ENCODE results near the gene VMP1. TPM values are rescaled to one million over a fixed set of nuclear protein-coding genes. Genes with fewer than 3 reads are reported as not detected.
A peak's percentile ranks its signal among the peaks of the same experiment; 100 is the strongest.
"Not testable (repeated sequence)": the region's sequence is repeated elsewhere in the genome, so short reads cannot be mapped to it uniquely, and the experiment has no call there.

The VMP1 gene
- total and polyA plus RNA-seq, 2 of the 4 experiments (the other 2 are of a cell fraction) = 89.8 to 197 TPM

DNA sequence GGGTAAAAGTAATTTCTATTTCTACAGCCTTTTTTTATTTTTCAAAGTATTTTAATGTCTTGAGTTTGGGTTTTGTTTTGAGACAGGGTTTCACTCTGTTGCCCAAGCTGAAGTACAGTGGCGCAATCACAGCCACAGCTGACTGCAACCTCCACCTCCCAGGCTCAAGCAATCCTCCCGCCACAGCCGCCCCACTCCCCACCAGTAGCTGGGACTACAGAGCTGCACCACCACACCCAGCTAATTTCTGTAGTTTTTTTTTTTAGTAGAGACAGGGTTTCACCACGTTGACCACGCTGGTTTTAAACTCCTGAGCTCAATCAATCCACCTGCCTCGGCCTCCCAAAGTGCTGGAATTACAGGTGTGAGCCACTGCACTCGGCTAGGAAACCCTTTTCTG lies 141.3 kb downstream of the VMP1 start:
- Histone ChIP-seq H2BK120ac (ENCODE audit: low read depth, low read length) (peak overlapping the region; percentile 65), H2BK5ac (ENCODE audit: low read depth, low read length, poor library complexity, severe bottlenecking) (peak overlapping the region; percentile 55), H3K4me2 (ENCODE audit: low read depth, low read length) (no peak overlapping the region), H2AK5ac (ENCODE audit: low read depth, low read length) (peak overlapping the region; percentile 60; the same call in 1 of the 2 replicates), H3K4me1 (ENCODE audit: control insufficient read depth, insufficient read depth, low read length) (peaks cover 24% of the 10 kb centered on the region), H3K36me3 (ENCODE audit: control insufficient read depth, insufficient read depth, low read length) (no peaks in the 10 kb centered on the region), H3K4ac (ENCODE audit: low read depth, low read length) (peak overlapping the region; percentile 62; the same call in 1 of the 2 replicates), H3K14ac (replicated peaks; ENCODE audit: low read depth, low read length) (peak overlapping the region; percentile 53; the same call in 1 of the 2 replicates), H4K20me1 (ENCODE audit: insufficient read depth, low read length) (peaks cover 19% of the 10 kb centered on the region; the same call in 1 of the 2 replicates), H3K9me3 (ENCODE audit: control insufficient read depth, insufficient read depth, low read length) (no peaks in the 10 kb centered on the region), H3K27me3 (ENCODE audit: control insufficient read depth, insufficient read depth, low read length) (no peaks in the 10 kb centered on the region), H3K4me3 (ENCODE audit: insufficient read depth, low read depth, low read length) (no peak overlapping the region), H3K23ac (ENCODE audit: low read depth, low read length) (no peak overlapping the region), H3K79me1 (ENCODE audit: low read depth in 1 of 2, low read length in 2 of 2) (peaks cover 4 to 18% of the 10 kb centered on the region in 2 experiments; a peak in 2 of 4 replicates), H3K9ac (ENCODE audit: low read depth, low read length) (no peak overlapping the region), H2AFZ (replicated peaks; ENCODE audit: low read length, poor library complexity) (no peak overlapping the region), H4K5ac (ENCODE audit: low read depth, low read length) (peak overlapping the region; percentile 36; the same call in 1 of the 2 replicates), H4K91ac (ENCODE audit: insufficient read depth, low read depth, low read length) (peak overlapping the region; percentile 25; the same call in 1 of the 2 replicates), H3K9me1 (ENCODE audit: insufficient read depth, low read length) (peaks cover 16% of the 10 kb centered on the region), H3K18ac (ENCODE audit: low read depth, low read length) (peak overlapping the region; percentile 56; the same call in 1 of the 2 replicates), H2BK15ac (ENCODE audit: low read depth, low read length) (peak overlapping the region; percentile 40; the same call in 1 of the 3 replicates), H4K8ac (ENCODE audit: low read depth in 2 of 2, low read length in 2 of 2) (peak overlapping the region in 1 of 2 experiments; percentile 38; a peak in 1 of 4 replicates), H3K27ac (ENCODE audit: insufficient read depth, low read length) (peak overlapping the region; percentile 78; the same call in 1 of the 2 replicates), H2AK9ac (replicated peaks; ENCODE audit: low read depth, low read length, poor library complexity) (no peak overlapping the region), H3K56ac (ENCODE audit: extremely low read depth, insufficient read depth, low read length) (no peak overlapping the region), H2BK20ac (ENCODE audit: low read depth, low read length) (no peak overlapping the region)
- intact Hi-C loops (cut with micrococcal nuclease) = no loop called here
- in situ Hi-C loops (cut with MboI; ENCODE audit: low sequenced_read_pairs) = no loop called here
- no TSS peak for BruUV-seq (replicated peaks)
- DNase-seq (peak; percentile 75), ATAC-seq (ENCODE audit: low read depth) (no peak)
- POLR2A ChIA-PET (ENCODE audit: unreplicated experiment) = interaction anchor here (0.6 kb wide), 1 partner anchor 11 kb away, joined by 13 read pairs; no protein-coding TSS in a partner anchor
- TF ChIP-seq CEBPB (IDR thresholded peaks at IDR 0.05; ENCODE audit: low read depth, low read length) = peak; percentile 90
- no peak for TF ChIP-seq RAD21 (IDR thresholded peaks at IDR 0.05; ENCODE audit: low read length)
- dilution Hi-C loops (cut with HindIII; ENCODE audit: low sequenced_read_pairs, unreplicated experiment) = no loop called here
- CTCF ChIA-PET = no interaction called here
- no CpG with 5 or more reads among the region's 7 CpGs for WGBS, 2 experiments (ENCODE audit: extremely low coverage in 2 of 2, insufficient read length in 1 of 2)

- H2BK5ac ChIP-seq (ENCODE audit: low read depth, low read length, poor library complexity, severe bottlenecking); H3K56ac ChIP-seq (ENCODE audit: extremely low read depth, insufficient read depth, low read length); H3K23ac ChIP-seq (ENCODE audit: low read depth, low read length); POLR2A ChIA-PET (ENCODE audit: unreplicated experiment); intact Hi-C loops (cut with micrococcal nuclease); H3K14ac ChIP-seq (replicated peaks; ENCODE audit: low read depth, low read length); H3K27me3 ChIP-seq (ENCODE audit: control insufficient read depth, insufficient read depth, low read length); H4K5ac ChIP-seq (ENCODE audit: low read depth, low read length); dilution Hi-C loops (cut with HindIII; ENCODE audit: low sequenced_read_pairs, unreplicated experiment); H4K8ac ChIP-seq (ENCODE audit: low read depth in 2 of 2, low read length in 2 of 2); DNase-seq; H3K18ac ChIP-seq (ENCODE audit: low read depth, low read length); H4K20me1 ChIP-seq (ENCODE audit: insufficient read depth, low read length); H2AK9ac ChIP-seq (replicated peaks; ENCODE audit: low read depth, low read length, poor library complexity); H3K4me3 ChIP-seq (ENCODE audit: insufficient read depth, low read depth, low read length); H3K4ac ChIP-seq (ENCODE audit: low read depth, low read length); H2BK20ac ChIP-seq (ENCODE audit: low read depth, low read length); H3K9ac ChIP-seq (ENCODE audit: low read depth, low read length); ATAC-seq (ENCODE audit: low read depth); H3K9me3 ChIP-seq (ENCODE audit: control insufficient read depth, insufficient read depth, low read length); BruUV-seq (replicated peaks); H4K91ac ChIP-seq (ENCODE audit: insufficient read depth, low read depth, low read length); H3K27ac ChIP-seq (ENCODE audit: insufficient read depth, low read length); H2AFZ ChIP-seq (replicated peaks; ENCODE audit: low read length, poor library complexity); H2BK15ac ChIP-seq (ENCODE audit: low read depth, low read length); H3K36me3 ChIP-seq (ENCODE audit: control insufficient read depth, insufficient read depth, low read length); H3K4me2 ChIP-seq (ENCODE audit: low read depth, low read length); in situ Hi-C loops (cut with MboI; ENCODE audit: low sequenced_read_pairs): not testable (repeated sequence)
- peak overlapping the region; percentile 92; the same call in 1 of the 2 replicates for H2BK120ac ChIP-seq (ENCODE audit: low read depth, low read length)
- H3K9me1 ChIP-seq (ENCODE audit: insufficient read depth, low read length) = peaks cover 18% of the 10 kb centered on the region
- H3K79me1 ChIP-seq (ENCODE audit: low read depth in 1 of 2, low read length in 2 of 2) = peaks cover 4 to 30% of the 10 kb centered on the region in 2 experiments; a peak in 3 of 4 replicates
- 0 out of 2 replicates have a peak overlapping the region, but pooled peaks have one; percentile 37 for H2AK5ac ChIP-seq (ENCODE audit: low read depth, low read length)
- H3K4me1 ChIP-seq (ENCODE audit: control insufficient read depth, insufficient read depth, low read length) = peaks cover 26% of the 10 kb centered on the region
- CTCF ChIA-PET = interaction anchor here (1.0 kb wide), 1 partner anchor 9 kb away, joined by 3 read pairs; no protein-coding TSS in a partner anchor
- WGBS, 2 experiments (ENCODE audit: extremely low coverage in 2 of 2, insufficient read length in 1 of 2) = 95% methylated on average over 9 of the region's 15 CpGs; no CpG with 5 or more reads in 1 of the 2 experiments
These were observed 142.9 kb downstream of the VMP1 start for GRCh38 chr17:59850311-59850710.

Data from IMR-90 (cell line).